Measurements from ENCODE around the gene KCNRG. TPM values are rescaled to one million over a fixed set of nuclear protein-coding genes. Genes with fewer than 3 reads are reported as not detected.
"Not testable (repeated sequence)": the region's sequence is repeated elsewhere in the genome, so short reads cannot be mapped to it uniquely, and the experiment has no call there.

KCNRG gene
- total and polyA plus RNA-seq, 2 experiments from 2014 or later = 0.60 TPM; not detected in 1

GRCh38 chr13:50060718-50061117 is 45.5 kb downstream of the KCNRG start:
- ATAC-seq (no peak), DNase-seq (ENCODE audit: low spot score) (no peak)
- Histone ChIP-seq H3K4me3 (no peak overlapping the region), H2AFZ (no peak overlapping the region), H3F3A (replicated peaks; ENCODE audit: low read depth) (no peaks in the 10 kb centered on the region), H3K4me1 (ENCODE audit: insufficient read depth) (no peaks in the 10 kb centered on the region), H3K79me2 (replicated peaks; ENCODE audit: insufficient read depth) (no peaks in the 10 kb centered on the region), H3K4me2 (no peak overlapping the region), H3K27me3 (ENCODE audit: insufficient read depth) (no peaks in the 10 kb centered on the region), H3K27ac (ENCODE audit: low read depth) (no peak overlapping the region), H3K9me2 (ENCODE audit: insufficient read depth) (no peaks in the 10 kb centered on the region), H3K36me3 (ENCODE audit: insufficient read depth) (no peaks in the 10 kb centered on the region), H4K20me1 (replicated peaks; ENCODE audit: insufficient read depth) (no peaks in the 10 kb centered on the region)
- TF ChIP-seq NANOG (IDR thresholded peaks at IDR 0.05; ENCODE audit: borderline replicate concordance) (no peak), STAT1 (IDR thresholded peaks at IDR 0.05; ENCODE audit: unreplicated experiment) (no peak)
- Mint-ChIP-seq H3K27me3 (ENCODE audit: insufficient read depth, low read depth, poor library complexity) (no peaks in the 10 kb centered on the region), H3K4me1 (no peaks in the 10 kb centered on the region), H3K27ac (no peak overlapping the region), H3K9me3 (no peaks in the 10 kb centered on the region), H3K36me3 (ENCODE audit: low read depth) (peaks cover 2% of the 10 kb centered on the region; the same call in 2 of the 3 replicates), H3K4me3 (no peak overlapping the region)

GRCh38 chr13:50062336-50062735 is 47.1 kb downstream of the KCNRG start:
- not testable (repeated sequence) for DNase-seq (ENCODE audit: low spot score); H3K79me2 ChIP-seq (replicated peaks; ENCODE audit: insufficient read depth); H3K4me1 Mint-ChIP-seq; H3K9me3 Mint-ChIP-seq; H3K9me2 ChIP-seq (ENCODE audit: insufficient read depth); H3K36me3 Mint-ChIP-seq (ENCODE audit: low read depth); ATAC-seq; H3K4me3 ChIP-seq; H3K4me1 ChIP-seq (ENCODE audit: insufficient read depth); H3K27me3 ChIP-seq (ENCODE audit: insufficient read depth); H3K36me3 ChIP-seq (ENCODE audit: insufficient read depth); H3K27ac ChIP-seq (ENCODE audit: low read depth); H3K4me3 Mint-ChIP-seq; H3K27ac Mint-ChIP-seq; H4K20me1 ChIP-seq (replicated peaks; ENCODE audit: insufficient read depth); H3K4me2 ChIP-seq; H3F3A ChIP-seq (replicated peaks; ENCODE audit: low read depth); H2AFZ ChIP-seq; H3K27me3 Mint-ChIP-seq (ENCODE audit: insufficient read depth, low read depth, poor library complexity)

GRCh38 chr13:50065712-50066111 is 50.5 kb downstream of the KCNRG start:
- TF ChIP-seq NANOG (IDR thresholded peaks at IDR 0.05; ENCODE audit: borderline replicate concordance) = no peak
- no peak for TF ChIP-seq EZH2 (IDR thresholded peaks at IDR 0.05; ENCODE audit: low read depth, unreplicated experiment)
- TF ChIP-seq STAT1 (IDR thresholded peaks at IDR 0.05; ENCODE audit: unreplicated experiment) = no peak
- TF ChIP-seq EZH2phosphoT487 (IDR thresholded peaks at IDR 0.05; ENCODE audit: unreplicated experiment) = no peak
- TF ChIP-seq POLR2AphosphoS5 (IDR thresholded peaks at IDR 0.05; ENCODE audit: low read depth) = no peak
- no peak for TF ChIP-seq REST (IDR thresholded peaks at IDR 0.05; ENCODE audit: unreplicated experiment)
- no peak for TF ChIP-seq ZNF462 (CRISPR knock-in tag; IDR thresholded peaks at IDR 0.05)
- no peaks in the 10 kb centered on the region for H3K27me3 Mint-ChIP-seq (ENCODE audit: insufficient read depth, low read depth, poor library complexity)
- no peaks in the 10 kb centered on the region for H3F3A ChIP-seq (replicated peaks; ENCODE audit: low read depth)

More at GRCh38 chr13:50065712-50066111, 50.5 kb downstream of the KCNRG start:
- H3K9me2 ChIP-seq (ENCODE audit: insufficient read depth) = no peaks in the 10 kb centered on the region
- Mint-ChIP-seq H3K4me1 (no peaks in the 10 kb centered on the region), H3K4me3 (no peak overlapping the region), H3K36me3 (ENCODE audit: low read depth) (peaks cover 13% of the 10 kb centered on the region; the same call in 2 of the 3 replicates), H3K9me3 (no peaks in the 10 kb centered on the region), H3K27ac (no peak overlapping the region)
- DNase-seq (ENCODE audit: low spot score) = no peak
- no peak overlapping the region for H3K27ac ChIP-seq (ENCODE audit: low read depth)
- no peaks in the 10 kb centered on the region for H3K4me1 ChIP-seq (ENCODE audit: insufficient read depth)
- H3K4me2 ChIP-seq = no peak overlapping the region
- no peaks in the 10 kb centered on the region for H3K27me3 ChIP-seq (ENCODE audit: insufficient read depth)
- H4K20me1 ChIP-seq (replicated peaks; ENCODE audit: insufficient read depth) = no peaks in the 10 kb centered on the region
- no peaks in the 10 kb centered on the region for H3K36me3 ChIP-seq (ENCODE audit: insufficient read depth)
- ATAC-seq = no peak
- H3K4me3 ChIP-seq = no peak overlapping the region
- H3K79me2 ChIP-seq (replicated peaks; ENCODE audit: insufficient read depth) = peaks cover 5% of the 10 kb centered on the region; the same call in 1 of the 2 replicates
- H2AFZ ChIP-seq = no peak overlapping the region
